HG03045 (cell line): ENCODE results near the gene DAZAP2.

Source experiments
- ATAC-seq: cut with Tn5 transposase; IDR thresholded peaks from one replicate; pipeline ENCODE4 v1.9.1; 2021; ENCODE audit warnings: mild to moderate bottlenecking, moderate library complexity; ENCODE audit not compliant: unreplicated experiment

DAZAP2 gene

GRCh38 chr12:51238510-51239334, at the start of gene DAZAP2:
Gene DAZAP2, plus strand, starts transcription at chr12:51238826. Its CDS starts 82 bp downstream, at chr12:51238908.
- ATAC-seq: peak; percentile 93

GRCh38 chr12:51189790-51190355, 48.8 kb upstream of the DAZAP2 start:
- ATAC-seq: no peak

- no peak for ATAC-seq
Observed at GRCh38 chr12:51190820-51191219, 47.8 kb upstream of the DAZAP2 start.

GRCh38 chr12:51191516-51192283, 46.9 kb upstream of the DAZAP2 start:
- ATAC-seq: no peak

- ATAC-seq: no peak
Observed at GRCh38 chr12:51192284-51192671, 46.3 kb upstream of the DAZAP2 start.

- ATAC-seq: no peak
Observed at GRCh38 chr12:51195841-51196240, 42.8 kb upstream of the DAZAP2 start.

- ATAC-seq: no peak
Observed at GRCh38 chr12:51196547-51196946, 42.1 kb upstream of the DAZAP2 start.

GRCh38 chr12:51197736-51198567, 40.7 kb upstream of the DAZAP2 start:
- ATAC-seq: no peak

- no peak for ATAC-seq
Observed at GRCh38 chr12:51198568-51199365, 39.9 kb upstream of the DAZAP2 start.

- no peak for ATAC-seq
Observed at GRCh38 chr12:51199366-51199945, 39.2 kb upstream of the DAZAP2 start.

GRCh38 chr12:51200156-51200555, 38.5 kb upstream of the DAZAP2 start:
- ATAC-seq: no peak

- no peak for ATAC-seq
Observed at GRCh38 chr12:51200806-51201205, 37.8 kb upstream of the DAZAP2 start.

GRCh38 chr12:51202718-51203117, 35.9 kb upstream of the DAZAP2 start:
- no peak for ATAC-seq

GRCh38 chr12:51205350-51205749, 33.3 kb upstream of the DAZAP2 start:
- no peak for ATAC-seq

- no peak for ATAC-seq
Observed at GRCh38 chr12:51208016-51208660, 30.5 kb upstream of the DAZAP2 start.

GRCh38 chr12:51209259-51209658, 29.4 kb upstream of the DAZAP2 start:
- no peak for ATAC-seq

- no peak for ATAC-seq
Observed at GRCh38 chr12:51210690-51211395, 27.8 kb upstream of the DAZAP2 start.

GRCh38 chr12:51214895-51215294, 23.7 kb upstream of the DAZAP2 start:
- ATAC-seq: no peak

- no peak for ATAC-seq
Observed at GRCh38 chr12:51216642-51217041, 22.0 kb upstream of the DAZAP2 start.
